Subcutaneous abdominal adipose tissue (tissue), 5 donors: Measurements from ENCODE around the gene MVB12A.

Experiments used
- H3K27ac ChIP-seq: one replicate; pipeline ENCODE4 v1.7.0; 2013; ENCODE audit warnings: low read depth, mild to moderate bottlenecking, inconsistent platforms, low read length, moderate library complexity
- H3K27me3 ChIP-seq, 5 donors: one replicate each; pipeline ENCODE4 v1.7.0; 2013; ENCODE audit warnings: low read length in 5 of 5, inconsistent platforms in 1 of 5; ENCODE audit not compliant: control insufficient read depth in 5 of 5, insufficient read depth in 4 of 5
- H3K36me3 ChIP-seq, 5 donors: one replicate each; pipeline ENCODE4 v1.7.0; 2013; ENCODE audit warnings: low read length in 5 of 5; ENCODE audit not compliant: control insufficient read depth in 5 of 5, insufficient read depth in 5 of 5
- H3K4me1 ChIP-seq, 5 donors: one replicate each; pipeline ENCODE4 v1.7.0; 2013; ENCODE audit warnings: low read length in 5 of 5, mild to moderate bottlenecking in 3 of 5, moderate library complexity in 1 of 5; ENCODE audit not compliant: control insufficient read depth in 5 of 5, insufficient read depth in 5 of 5
- H3K4me3 ChIP-seq, 5 donors: one replicate each; pipeline ENCODE4 v1.7.0; 2013; ENCODE audit warnings: low read length in 5 of 5, low read depth in 1 of 5
- H3K9ac ChIP-seq, 5 donors: one replicate each; pipeline ENCODE4 v1.7.0; 2013; ENCODE audit warnings: low read length in 5 of 5, mild to moderate bottlenecking in 4 of 5, moderate library complexity in 3 of 5
- H3K9me3 ChIP-seq, 5 donors: one replicate each; pipeline ENCODE4 v1.7.0; 2013; ENCODE audit warnings: low read length in 5 of 5; ENCODE audit not compliant: control insufficient read depth in 5 of 5
- donor health status: healthy.
- donor health status: healthy.
- donor health status: healthy.
- donor health status: healthy.
- donor health status: healthy.

MVB12A gene

DNA sequence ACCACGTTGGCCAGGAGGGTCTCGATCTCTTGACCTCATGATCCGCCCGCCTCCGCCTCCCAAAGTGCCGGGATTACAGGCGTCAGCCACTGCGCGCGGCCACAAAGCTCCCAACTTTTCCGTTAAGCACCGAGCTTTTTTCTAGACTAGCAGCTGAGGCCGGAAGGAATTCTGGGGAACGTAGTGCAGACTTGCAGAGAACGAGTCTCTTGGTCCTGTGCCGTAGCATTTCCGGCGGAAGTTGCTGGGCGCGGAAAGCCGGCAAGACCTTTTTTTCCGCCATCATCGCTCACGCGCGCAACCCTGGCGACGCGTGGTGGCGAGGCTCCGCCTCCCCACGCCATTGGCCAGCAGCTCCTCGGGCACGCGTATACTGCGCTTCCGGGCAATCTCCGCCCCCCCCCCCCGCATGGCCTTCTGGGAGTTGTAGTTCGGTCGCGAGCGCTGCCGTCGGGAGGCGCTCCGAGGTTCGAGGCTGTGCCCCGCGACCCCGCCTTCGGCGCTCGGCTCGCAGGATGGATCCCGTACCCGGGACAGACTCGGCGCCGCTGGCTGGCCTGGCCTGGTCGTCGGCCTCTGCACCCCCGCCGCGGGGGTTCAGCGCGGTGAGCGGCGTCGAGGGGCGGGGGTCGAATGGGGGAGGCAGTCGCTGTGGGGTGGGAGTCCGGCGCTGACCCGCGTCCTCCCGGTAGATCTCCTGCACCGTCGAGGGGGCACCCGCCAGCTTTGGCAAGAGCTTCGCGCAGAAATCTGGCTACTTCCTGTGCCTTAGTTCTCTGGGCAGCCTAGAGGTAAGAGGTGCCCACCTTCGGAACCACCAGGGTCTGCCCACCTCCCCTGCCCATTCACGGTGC is at the start of gene MVB12A:
TSS of gene MVB12A (plus strand) at position 427 of the 854 bp plus-strand sequence. CDS start at position 516, 89 bp downstream.
- Histone ChIP-seq H3K27me3 (no peaks in the 10 kb centered on the region), H3K27ac (peak within 1 kb of the TSS; percentile 84)

DNA sequence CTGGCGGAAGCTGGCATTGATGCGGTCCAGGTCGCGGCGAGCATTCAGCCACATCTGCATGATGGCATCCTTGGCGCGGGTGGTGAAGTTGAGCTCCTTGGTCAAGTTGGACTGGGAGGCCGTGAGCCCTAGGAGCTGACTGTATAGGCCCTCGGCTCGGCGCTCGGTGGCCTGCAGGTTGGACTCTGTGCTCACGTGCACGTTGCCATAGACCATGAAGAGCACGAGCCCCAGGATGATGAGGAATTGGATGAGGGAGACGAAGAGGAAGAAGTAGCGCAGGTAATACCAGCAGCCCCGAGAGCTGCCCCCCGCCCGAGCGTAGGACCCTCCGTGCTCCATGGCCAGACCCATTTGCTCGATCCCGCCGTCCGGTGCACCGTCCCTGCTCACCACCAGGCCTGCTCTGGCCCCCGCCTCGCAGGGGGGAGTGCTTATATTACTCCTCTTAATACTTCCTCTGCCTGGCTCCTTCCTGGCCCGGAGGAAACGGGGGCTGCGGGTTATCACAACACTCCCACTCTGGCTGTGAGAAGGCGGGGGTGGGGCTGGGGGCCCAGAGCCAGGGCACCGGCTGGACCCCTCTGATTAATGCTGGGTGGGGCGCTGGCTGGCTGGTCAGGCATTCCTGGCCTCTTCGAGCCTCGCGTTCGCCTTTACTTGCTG is 42.8 kb upstream of the MVB12A start, which contains the start of gene PLVAP:
TSS of gene PLVAP (minus strand) at position 408 of the 666 bp plus-strand sequence. CDS start at position 354, 54 bp downstream.
- H3K36me3 ChIP-seq = no peaks in the 10 kb centered on the region
- H3K4me3 ChIP-seq = peak within 1 kb of the TSS in 3 of 5 donors; percentile 54 to 70 (median 64)
- H3K4me1 ChIP-seq = peaks cover 2 to 28% (median 11%) of the 10 kb centered on the region in 5 donors
- peaks cover 0 to 3% (median 0%) of the 10 kb centered on the region in 5 donors for H3K27me3 ChIP-seq
- H3K9ac ChIP-seq = peak within 1 kb of the TSS in 1 of 5 donors; percentile 46
- peak within 1 kb of the TSS; percentile 30 for H3K27ac ChIP-seq
- peaks cover 0 to 3% (median 0%) of the 10 kb centered on the region in 5 donors for H3K9me3 ChIP-seq

More for the DNA sequence above, at the start of gene MVB12A:
- Histone ChIP-seq H3K9me3 (no peaks in the 10 kb centered on the region), H3K4me3 (peak within 1 kb of the TSS; percentile 67 to 85 (median 72)), H3K9ac (peak within 1 kb of the TSS; percentile 64 to 84 (median 76)), H3K36me3 (peaks cover 0 to 15% (median 13%) of the 10 kb centered on the region in 5 donors), H3K4me1 (peaks cover 4 to 29% (median 25%) of the 10 kb centered on the region in 5 donors)

DNA sequence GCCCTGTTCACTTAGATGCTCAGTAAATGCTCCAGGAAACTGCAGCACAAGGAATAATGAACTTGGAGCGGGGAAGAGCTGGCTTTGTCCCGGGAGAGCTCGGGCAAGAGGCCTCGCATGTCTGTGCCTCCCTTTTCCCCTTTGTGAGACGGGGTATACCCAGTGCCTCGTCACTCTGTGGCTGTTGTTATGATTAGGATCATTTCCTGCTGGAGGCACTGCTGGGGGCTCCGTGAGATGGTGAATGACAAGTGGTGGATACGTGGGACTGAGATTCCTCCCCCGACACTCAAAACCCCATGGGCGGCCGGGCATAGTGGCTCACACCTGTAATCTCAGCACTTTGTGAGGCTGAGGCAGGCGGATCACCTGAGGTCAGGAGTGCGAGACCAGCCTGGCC is 41.6 kb upstream of the MVB12A start:
- H3K36me3 ChIP-seq = no peaks in the 10 kb centered on the region
- no peak overlapping the region for H3K9ac ChIP-seq
- peak overlapping the region; percentile 30 for H3K27ac ChIP-seq
- no peak overlapping the region for H3K4me3 ChIP-seq
- H3K4me1 ChIP-seq = peaks cover 2 to 35% (median 22%) of the 10 kb centered on the region in 5 donors
- H3K9me3 ChIP-seq = peaks cover 0 to 3% (median 0%) of the 10 kb centered on the region in 5 donors
- H3K27me3 ChIP-seq = peaks cover 0 to 3% (median 0%) of the 10 kb centered on the region in 5 donors

DNA sequence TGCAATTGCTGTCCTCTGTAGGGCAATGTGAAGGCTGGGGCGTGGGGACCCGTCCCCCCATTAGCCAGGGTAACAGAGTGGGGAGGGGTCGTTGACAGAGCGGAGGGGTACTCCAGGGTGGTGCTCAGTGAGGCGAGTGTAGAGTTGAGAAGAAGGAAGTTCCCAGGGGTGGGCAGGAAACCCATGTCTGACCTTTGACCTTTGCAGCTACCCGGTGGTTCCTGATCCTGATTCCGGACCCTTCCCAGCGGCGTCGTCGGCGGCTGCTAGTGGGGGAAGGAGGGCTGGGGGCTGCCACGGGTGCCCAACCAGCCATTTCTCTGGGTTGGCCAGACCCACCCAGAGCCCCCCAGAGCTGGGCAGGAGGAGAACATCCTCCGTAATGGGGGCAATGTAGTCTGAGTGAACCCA is 40.6 kb upstream of the MVB12A start:
- H3K9me3 ChIP-seq = peaks cover 0 to 3% (median 0%) of the 10 kb centered on the region in 5 donors
- peak overlapping the region; percentile 54 for H3K27ac ChIP-seq
- no peaks in the 10 kb centered on the region for H3K36me3 ChIP-seq
- H3K4me3 ChIP-seq = peak overlapping the region in 1 of 5 donors; percentile 13
- peak overlapping the region in 1 of 5 donors; percentile 30 for H3K9ac ChIP-seq
- H3K4me1 ChIP-seq = peaks cover 2 to 37% (median 24%) of the 10 kb centered on the region in 5 donors
- H3K27me3 ChIP-seq = peaks cover 0 to 3% (median 0%) of the 10 kb centered on the region in 5 donors

DNA sequence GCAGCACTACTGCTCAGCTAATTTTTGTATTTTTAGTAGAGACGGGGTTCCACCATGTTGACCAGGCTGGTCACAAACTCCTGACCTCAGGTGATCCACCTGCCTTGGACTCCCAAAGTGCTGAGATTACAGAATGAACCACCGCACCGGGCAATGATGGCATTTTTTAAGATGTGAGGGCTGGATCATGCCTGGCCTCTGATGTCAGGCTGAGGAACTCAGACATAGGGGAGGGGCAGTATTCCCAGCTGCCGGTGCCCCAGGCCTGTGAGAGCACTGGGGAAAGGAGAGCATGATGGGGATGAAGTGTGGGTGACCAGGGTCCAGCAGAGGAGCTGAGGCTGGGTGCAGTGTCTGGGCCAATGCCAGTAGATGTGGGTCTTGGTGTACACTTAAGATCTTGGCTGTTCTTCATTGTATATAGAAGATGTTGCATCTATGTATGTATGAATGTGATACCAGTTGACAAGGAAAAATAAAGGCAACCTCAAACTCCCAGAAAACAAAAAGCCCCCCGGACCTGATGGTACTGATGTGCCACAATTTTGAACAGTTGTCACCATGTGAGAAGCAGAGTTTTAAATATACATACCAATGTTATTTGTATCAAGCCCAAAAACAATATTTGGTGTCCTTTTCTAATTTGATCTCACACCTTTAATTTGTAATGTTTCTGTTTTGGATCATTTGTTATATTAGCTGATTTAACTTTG is 39.3 kb upstream of the MVB12A start:
- H3K9me3 ChIP-seq = peaks cover 0 to 3% (median 0%) of the 10 kb centered on the region in 5 donors
- H3K27ac ChIP-seq = no peak overlapping the region
- no peak overlapping the region for H3K9ac ChIP-seq
- H3K4me3 ChIP-seq = no peak overlapping the region
- no peaks in the 10 kb centered on the region for H3K36me3 ChIP-seq
- peaks cover 0 to 3% (median 0%) of the 10 kb centered on the region in 5 donors for H3K27me3 ChIP-seq
- peaks cover 2 to 38% (median 24%) of the 10 kb centered on the region in 5 donors for H3K4me1 ChIP-seq

DNA sequence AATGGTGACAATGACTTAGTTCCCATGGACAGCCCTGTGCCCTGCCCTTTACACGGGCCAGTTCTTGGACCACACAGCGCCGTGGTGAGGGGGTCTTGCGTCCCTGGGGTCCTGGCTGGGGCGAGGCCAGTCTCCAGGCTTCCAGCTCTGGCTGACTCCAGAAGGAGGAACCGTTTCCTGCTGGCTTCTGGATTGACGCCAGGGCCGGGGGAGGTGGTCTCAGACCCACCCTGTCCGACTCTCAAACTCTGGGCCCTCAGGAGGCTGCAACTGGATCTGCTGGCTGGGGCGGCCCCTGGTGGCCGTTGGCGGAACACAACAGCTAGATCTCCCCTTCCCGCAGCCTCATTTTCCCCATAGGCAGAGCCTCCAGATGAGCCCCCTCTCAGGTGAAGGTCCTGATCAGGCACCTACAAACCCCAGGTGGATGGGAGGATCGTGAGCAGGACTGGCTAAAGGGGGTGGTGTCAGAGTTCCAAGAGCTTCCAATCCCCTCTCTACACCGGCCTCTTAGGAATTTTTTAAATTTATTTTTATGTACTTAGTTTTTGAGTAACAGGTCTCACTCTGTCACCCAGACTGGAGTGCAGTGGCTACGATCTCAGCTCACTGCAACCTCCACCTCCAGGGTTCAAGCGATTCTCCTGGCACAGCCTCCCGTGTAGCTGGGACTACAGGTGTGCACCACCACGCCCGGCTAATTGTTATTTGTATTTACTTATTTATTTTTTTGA is 33.8 kb upstream of the MVB12A start:
- no peak overlapping the region for H3K4me3 ChIP-seq
- peaks cover 0 to 25% (median 19%) of the 10 kb centered on the region in 5 donors for H3K4me1 ChIP-seq
- no peaks in the 10 kb centered on the region for H3K36me3 ChIP-seq
- peaks cover 0 to 4% (median 2%) of the 10 kb centered on the region in 5 donors for H3K9me3 ChIP-seq
- H3K27me3 ChIP-seq = no peaks in the 10 kb centered on the region
- H3K9ac ChIP-seq = no peak overlapping the region
- no peak overlapping the region for H3K27ac ChIP-seq

DNA sequence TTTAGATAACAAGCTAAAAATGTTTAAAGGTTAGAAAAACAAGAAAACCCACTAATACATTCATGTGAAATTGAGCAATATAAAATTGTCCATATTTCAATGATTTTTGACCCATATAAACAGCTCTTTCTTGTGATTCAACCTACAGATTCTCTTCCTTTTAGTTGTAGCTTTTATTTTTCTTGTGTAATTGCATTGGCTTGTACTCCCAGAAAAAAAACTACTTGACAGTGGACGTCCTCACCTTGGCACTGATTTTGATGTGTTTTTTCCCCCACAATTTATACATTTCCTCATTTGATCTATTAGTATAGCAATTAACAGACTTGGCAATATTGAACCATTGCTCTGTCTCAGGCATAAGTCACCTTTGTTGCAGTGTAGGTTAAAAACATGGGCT is 30.6 kb upstream of the MVB12A start:
- no peaks in the 10 kb centered on the region for H3K36me3 ChIP-seq
- no peaks in the 10 kb centered on the region for H3K27me3 ChIP-seq
- H3K4me3 ChIP-seq = no peak overlapping the region
- peaks cover 0 to 4% (median 2%) of the 10 kb centered on the region in 5 donors for H3K9me3 ChIP-seq
- H3K9ac ChIP-seq = no peak overlapping the region
- H3K27ac ChIP-seq = no peak overlapping the region
- peaks cover 0 to 33% (median 20%) of the 10 kb centered on the region in 5 donors for H3K4me1 ChIP-seq

DNA sequence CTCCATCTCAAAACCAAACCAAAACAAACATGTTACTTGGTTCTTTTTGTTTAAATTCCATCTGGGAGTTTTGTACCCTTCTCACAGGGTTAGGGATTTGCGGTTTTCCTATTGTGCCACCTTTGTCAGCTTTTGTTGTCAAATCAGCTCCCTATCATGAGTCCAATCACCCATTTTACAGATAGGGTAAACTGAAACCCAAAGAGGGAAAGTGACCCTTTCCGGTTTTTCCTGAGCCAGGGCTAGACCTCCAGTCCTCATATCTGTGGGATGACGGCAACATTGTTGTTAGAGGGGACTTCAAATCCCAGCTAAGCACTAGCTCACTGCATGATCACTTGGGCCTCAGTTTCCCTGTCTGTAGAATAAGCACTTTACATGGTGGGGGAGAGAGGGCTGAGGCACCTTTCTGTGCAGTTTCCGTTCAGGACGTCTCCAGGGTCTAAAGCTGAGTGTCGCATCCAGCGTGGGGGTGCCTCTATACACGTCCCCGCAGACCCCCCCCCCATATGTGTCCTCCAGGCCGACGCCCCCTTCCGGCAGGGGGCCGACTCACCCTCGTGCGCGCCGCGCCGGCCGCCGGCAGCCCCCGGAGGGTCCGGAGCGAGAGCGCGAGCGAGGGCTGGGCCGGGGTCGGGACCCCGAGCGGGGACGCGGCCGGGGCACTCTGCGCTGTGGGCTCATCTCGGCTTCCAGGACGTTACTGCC is 29.7 kb upstream of the MVB12A start:
- Histone ChIP-seq H3K36me3 (no peaks in the 10 kb centered on the region), H3K4me3 (peak overlapping the region in 4 of 5 donors; percentile 61 to 69 (median 64)), H3K9ac (peak overlapping the region in 3 of 5 donors; percentile 16 to 69 (median 64)), H3K4me1 (peaks cover 0 to 39% (median 25%) of the 10 kb centered on the region in 5 donors), H3K27me3 (no peaks in the 10 kb centered on the region), H3K9me3 (peaks cover 0 to 4% (median 2%) of the 10 kb centered on the region in 5 donors), H3K27ac (no peak overlapping the region)
